Measurements from ENCODE around the gene RBFOX1.

The RBFOX1 gene

GRCh38 chr16:7651803-7652570 lies 319.3 kb downstream of the RBFOX1 start:
- TF ChIP-seq CTCF (IDR thresholded peaks at IDR 0.05; ENCODE audit: borderline replicate concordance, insufficient read depth, low read depth, low read length) = no peak
- H3K4me3 ChIP-seq (ENCODE audit: low read depth, low read length) = no peak overlapping the region

GRCh38 chr16:7653746-7654461 lies 321.3 kb downstream of the RBFOX1 start:
- no peak for TF ChIP-seq CTCF (IDR thresholded peaks at IDR 0.05; ENCODE audit: borderline replicate concordance, insufficient read depth, low read depth, low read length)
- no peak overlapping the region for H3K4me3 ChIP-seq (ENCODE audit: low read depth, low read length)

GRCh38 chr16:7675628-7676027 lies 343.0 kb downstream of the RBFOX1 start:
- no peak overlapping the region for H3K4me3 ChIP-seq (ENCODE audit: low read depth, low read length)
- no peak for TF ChIP-seq CTCF (IDR thresholded peaks at IDR 0.05; ENCODE audit: borderline replicate concordance, insufficient read depth, low read depth, low read length)

- no peak overlapping the region for H3K4me3 ChIP-seq (ENCODE audit: low read depth, low read length)
- no peak for TF ChIP-seq CTCF (IDR thresholded peaks at IDR 0.05; ENCODE audit: borderline replicate concordance, insufficient read depth, low read depth, low read length)
These were observed 347.7 kb downstream of the RBFOX1 start for GRCh38 chr16:7680296-7680695.

- H3K4me3 ChIP-seq (ENCODE audit: low read depth, low read length) = no peak overlapping the region
- TF ChIP-seq CTCF (IDR thresholded peaks at IDR 0.05; ENCODE audit: borderline replicate concordance, insufficient read depth, low read depth, low read length) = no peak
These were observed 356.2 kb downstream of the RBFOX1 start for GRCh38 chr16:7688811-7689210.

- TF ChIP-seq CTCF (IDR thresholded peaks at IDR 0.05; ENCODE audit: borderline replicate concordance, insufficient read depth, low read depth, low read length) = no peak
- no peak overlapping the region for H3K4me3 ChIP-seq (ENCODE audit: low read depth, low read length)
These were observed 356.6 kb downstream of the RBFOX1 start for GRCh38 chr16:7689234-7689633.

- TF ChIP-seq CTCF (IDR thresholded peaks at IDR 0.05; ENCODE audit: borderline replicate concordance, insufficient read depth, low read depth, low read length) = no peak
- H3K4me3 ChIP-seq (ENCODE audit: low read depth, low read length) = no peak overlapping the region
These were observed 358.9 kb downstream of the RBFOX1 start for GRCh38 chr16:7691533-7691932.
